Panc1 (cell line): ENCODE data around the gene FHAD1.

ENCODE experiments used
- CTCF ChIP-seq: fragments of 450-650 bp; IDR thresholded peaks from 2 replicates; pipeline ENCODE4 v1.5.1; 2017; ENCODE audit warnings: mild to moderate bottlenecking
- POLR2AphosphoS5 ChIP-seq: IDR thresholded peaks from 2 replicates; pipeline ENCODE4 v1.6.1; 2012; ENCODE audit warnings: mild to moderate bottlenecking, low read depth, low read length, moderate library complexity
- TCF7L2 ChIP-seq: IDR thresholded peaks from 2 replicates; pipeline ENCODE4 v1.6.1; 2011; ENCODE audit warnings: mild to moderate bottlenecking, low read depth, low read length, inconsistent platforms
- TF ChIP-seq, protein P1 (sequence below), 2 experiments: IDR thresholded peaks; 2 replicates each; pipeline ENCODE4 v1.6.1; 2011 to 2012; ENCODE audit warnings: low read depth in 2 of 2, control low read depth in 1 of 2, low read length in 1 of 2, mild to moderate bottlenecking in 1 of 2, moderate library complexity in 1 of 2; ENCODE audit not compliant: insufficient read depth in 1 of 2

DNA sequence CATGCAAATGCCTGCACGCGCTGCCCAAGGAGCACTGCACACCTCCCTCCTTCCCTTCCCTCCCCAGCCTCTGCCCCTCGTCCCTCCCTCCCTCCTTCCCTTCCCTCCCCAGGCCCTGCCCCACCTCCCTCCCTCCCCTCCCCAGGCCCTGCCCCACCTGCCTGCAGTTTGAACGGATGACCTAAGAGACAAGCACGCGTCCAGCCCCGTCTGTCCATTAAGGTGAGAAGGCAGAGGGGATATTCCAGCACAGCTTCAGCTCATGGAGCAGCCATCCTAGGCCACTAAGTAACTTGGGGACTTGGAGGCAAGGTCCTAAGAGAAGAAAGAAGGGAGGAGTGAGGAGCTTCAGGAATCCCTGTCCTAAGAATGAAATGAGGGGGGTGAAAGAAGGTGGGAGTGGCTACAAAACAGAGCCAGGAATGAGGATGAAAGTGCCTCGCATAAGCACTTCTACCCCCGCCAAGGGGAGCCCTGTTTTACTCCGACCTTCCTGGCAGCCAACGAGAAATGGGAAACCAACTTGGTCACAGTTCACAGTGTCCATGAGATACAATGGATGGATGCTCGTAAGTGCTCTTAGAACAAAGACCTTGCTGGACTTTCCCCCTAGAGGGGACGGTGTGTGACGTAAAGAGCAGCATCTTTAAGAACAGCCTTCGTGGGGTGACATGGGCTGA is 141.3 kb downstream of the FHAD1 start:
- TF ChIP-seq POLR2AphosphoS5 (no peak), CTCF (no peak), TCF7L2 (no peak)
- TF ChIP-seq, protein P1, sequence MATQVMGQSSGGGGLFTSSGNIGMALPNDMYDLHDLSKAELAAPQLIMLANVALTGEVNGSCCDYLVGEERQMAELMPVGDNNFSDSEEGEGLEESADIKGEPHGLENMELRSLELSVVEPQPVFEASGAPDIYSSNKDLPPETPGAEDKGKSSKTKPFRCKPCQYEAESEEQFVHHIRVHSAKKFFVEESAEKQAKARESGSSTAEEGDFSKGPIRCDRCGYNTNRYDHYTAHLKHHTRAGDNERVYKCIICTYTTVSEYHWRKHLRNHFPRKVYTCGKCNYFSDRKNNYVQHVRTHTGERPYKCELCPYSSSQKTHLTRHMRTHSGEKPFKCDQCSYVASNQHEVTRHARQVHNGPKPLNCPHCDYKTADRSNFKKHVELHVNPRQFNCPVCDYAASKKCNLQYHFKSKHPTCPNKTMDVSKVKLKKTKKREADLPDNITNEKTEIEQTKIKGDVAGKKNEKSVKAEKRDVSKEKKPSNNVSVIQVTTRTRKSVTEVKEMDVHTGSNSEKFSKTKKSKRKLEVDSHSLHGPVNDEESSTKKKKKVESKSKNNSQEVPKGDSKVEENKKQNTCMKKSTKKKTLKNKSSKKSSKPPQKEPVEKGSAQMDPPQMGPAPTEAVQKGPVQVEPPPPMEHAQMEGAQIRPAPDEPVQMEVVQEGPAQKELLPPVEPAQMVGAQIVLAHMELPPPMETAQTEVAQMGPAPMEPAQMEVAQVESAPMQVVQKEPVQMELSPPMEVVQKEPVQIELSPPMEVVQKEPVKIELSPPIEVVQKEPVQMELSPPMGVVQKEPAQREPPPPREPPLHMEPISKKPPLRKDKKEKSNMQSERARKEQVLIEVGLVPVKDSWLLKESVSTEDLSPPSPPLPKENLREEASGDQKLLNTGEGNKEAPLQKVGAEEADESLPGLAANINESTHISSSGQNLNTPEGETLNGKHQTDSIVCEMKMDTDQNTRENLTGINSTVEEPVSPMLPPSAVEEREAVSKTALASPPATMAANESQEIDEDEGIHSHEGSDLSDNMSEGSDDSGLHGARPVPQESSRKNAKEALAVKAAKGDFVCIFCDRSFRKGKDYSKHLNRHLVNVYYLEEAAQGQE (IDR thresholded peaks at IDR 0.05; ENCODE audit: insufficient read depth in 1 of 2, low read depth in 2 of 2, low read length in 1 of 2) = no peak
